ENCODE measurements around the gene SOD3. TPM values are rescaled to one million over a fixed set of nuclear protein-coding genes. Genes with fewer than 3 reads are reported as not detected.

SOD3 gene
- total and polyA plus RNA-seq, 2 donors (not counting 1 experiment from before 2014, with no cell fraction given) = 19.6 to 34.8 TPM

DNA sequence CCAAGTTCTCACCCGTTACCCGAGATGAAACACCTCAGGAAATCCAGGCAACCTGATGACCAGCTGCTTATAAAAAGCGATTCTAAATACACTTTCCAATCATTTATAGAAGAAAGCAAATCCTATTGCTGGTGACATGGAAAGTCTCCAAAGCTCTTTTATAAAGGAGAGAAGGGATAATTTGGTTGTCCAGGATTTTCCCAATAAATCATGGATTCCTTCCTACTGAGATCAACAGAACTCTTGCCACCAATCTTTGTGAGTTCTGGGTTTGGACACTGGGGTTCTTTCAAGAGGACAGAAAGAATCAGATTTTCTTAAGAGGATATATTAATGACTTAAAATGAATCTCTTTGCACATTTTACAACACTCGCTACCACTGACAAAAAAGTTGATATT, 24.7 kb upstream of the SOD3 start:
- H3K4me3 ChIP-seq (replicated peaks in 1 of 4; ENCODE audit: control extremely low read depth in 1 of 4, insufficient read depth in 1 of 4, low read depth in 3 of 4, low read length in 4 of 4) = no peak overlapping the region
- H3K4me2 ChIP-seq (ENCODE audit: extremely low read depth, insufficient read depth, low read length) = no peak overlapping the region
- H4K20me1 ChIP-seq (ENCODE audit: control insufficient read depth, extremely low read depth, insufficient read depth, low read length) = no peaks in the 10 kb centered on the region
- peak overlapping the region; percentile 74 for H3K27ac ChIP-seq (ENCODE audit: insufficient read depth, low read length)
- no peaks in the 10 kb centered on the region for H3K27me3 ChIP-seq (ENCODE audit: control insufficient read depth, insufficient read depth, low read length)
- H3K36me3 ChIP-seq (ENCODE audit: control insufficient read depth, insufficient read depth, low read length) = no peaks in the 10 kb centered on the region
- TF ChIP-seq, protein P1, sequence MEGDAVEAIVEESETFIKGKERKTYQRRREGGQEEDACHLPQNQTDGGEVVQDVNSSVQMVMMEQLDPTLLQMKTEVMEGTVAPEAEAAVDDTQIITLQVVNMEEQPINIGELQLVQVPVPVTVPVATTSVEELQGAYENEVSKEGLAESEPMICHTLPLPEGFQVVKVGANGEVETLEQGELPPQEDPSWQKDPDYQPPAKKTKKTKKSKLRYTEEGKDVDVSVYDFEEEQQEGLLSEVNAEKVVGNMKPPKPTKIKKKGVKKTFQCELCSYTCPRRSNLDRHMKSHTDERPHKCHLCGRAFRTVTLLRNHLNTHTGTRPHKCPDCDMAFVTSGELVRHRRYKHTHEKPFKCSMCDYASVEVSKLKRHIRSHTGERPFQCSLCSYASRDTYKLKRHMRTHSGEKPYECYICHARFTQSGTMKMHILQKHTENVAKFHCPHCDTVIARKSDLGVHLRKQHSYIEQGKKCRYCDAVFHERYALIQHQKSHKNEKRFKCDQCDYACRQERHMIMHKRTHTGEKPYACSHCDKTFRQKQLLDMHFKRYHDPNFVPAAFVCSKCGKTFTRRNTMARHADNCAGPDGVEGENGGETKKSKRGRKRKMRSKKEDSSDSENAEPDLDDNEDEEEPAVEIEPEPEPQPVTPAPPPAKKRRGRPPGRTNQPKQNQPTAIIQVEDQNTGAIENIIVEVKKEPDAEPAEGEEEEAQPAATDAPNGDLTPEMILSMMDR (conservative IDR thresholded peaks at IDR 0.05 in 1 of 2, IDR thresholded peaks at IDR 0.05 in 1 of 2; ENCODE audit: low read depth in 1 of 2, low read length in 2 of 2) = no peak
- TF ChIP-seq EZH2 (IDR thresholded peaks at IDR 0.05; ENCODE audit: low read length, missing control alignments) = no peak
- peak in 1 of 2 donors; percentile 43 for DNase-seq (ENCODE audit: low read depth in 2 of 2)
- H3K9ac ChIP-seq (ENCODE audit: insufficient read depth, low read length) = no peak overlapping the region
- peaks cover 12% of the 10 kb centered on the region for H3K4me1 ChIP-seq (ENCODE audit: control insufficient read depth, extremely low read depth, insufficient read depth, low read length)
- no peak overlapping the region for H2AFZ ChIP-seq (ENCODE audit: low read length)
- no peaks in the 10 kb centered on the region for H3K9me3 ChIP-seq (ENCODE audit: control insufficient read depth, insufficient read depth, low read depth, low read length)
- H3K79me2 ChIP-seq (ENCODE audit: control insufficient read depth, insufficient read depth, low read length) = no peaks in the 10 kb centered on the region

DNA sequence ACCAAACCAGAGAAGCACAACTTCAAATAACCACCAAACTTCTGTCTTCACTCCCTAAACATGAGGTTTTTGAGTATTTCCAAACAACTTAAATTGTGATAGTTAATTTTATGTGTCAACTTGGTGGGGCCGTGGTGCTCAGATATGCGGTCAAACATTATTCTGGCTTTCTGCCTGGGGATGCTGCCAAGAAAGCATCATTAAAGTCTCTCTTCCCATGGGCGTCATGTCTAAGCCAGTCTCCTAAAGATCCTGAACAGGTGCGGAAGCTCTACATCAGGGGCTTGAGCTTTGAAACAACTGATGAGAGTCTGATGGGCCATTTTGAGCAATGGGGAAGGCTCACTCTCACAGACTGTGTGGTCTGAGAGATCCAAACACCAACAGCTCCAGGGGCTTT, 24.1 kb upstream of the SOD3 start:
- Histone ChIP-seq H3K36me3 (ENCODE audit: control insufficient read depth, insufficient read depth, low read length) (no peaks in the 10 kb centered on the region), H3K27me3 (ENCODE audit: control insufficient read depth, insufficient read depth, low read length) (no peaks in the 10 kb centered on the region), H4K20me1 (ENCODE audit: control insufficient read depth, extremely low read depth, insufficient read depth, low read length) (no peaks in the 10 kb centered on the region), H3K9me3 (ENCODE audit: control insufficient read depth, insufficient read depth, low read depth, low read length) (no peaks in the 10 kb centered on the region), H3K4me2 (ENCODE audit: extremely low read depth, insufficient read depth, low read length) (no peak overlapping the region), H3K27ac (ENCODE audit: insufficient read depth, low read length) (no peak overlapping the region), H3K79me2 (ENCODE audit: control insufficient read depth, insufficient read depth, low read length) (no peaks in the 10 kb centered on the region), H2AFZ (ENCODE audit: low read length) (no peak overlapping the region), H3K4me3 (replicated peaks in 1 of 4; ENCODE audit: control extremely low read depth in 1 of 4, insufficient read depth in 1 of 4, low read depth in 3 of 4, low read length in 4 of 4) (no peak overlapping the region), H3K9ac (ENCODE audit: insufficient read depth, low read length) (no peak overlapping the region), H3K4me1 (ENCODE audit: control insufficient read depth, extremely low read depth, insufficient read depth, low read length) (peaks cover 10% of the 10 kb centered on the region)
- peak; percentile 60 to 76 for DNase-seq (ENCODE audit: low read depth in 2 of 2)
- no peak for TF ChIP-seq EZH2 (IDR thresholded peaks at IDR 0.05; ENCODE audit: low read length, missing control alignments)
- TF ChIP-seq, protein P1 (conservative IDR thresholded peaks at IDR 0.05 in 1 of 2, IDR thresholded peaks at IDR 0.05 in 1 of 2; ENCODE audit: low read depth in 1 of 2, low read length in 2 of 2) = no peak

DNA sequence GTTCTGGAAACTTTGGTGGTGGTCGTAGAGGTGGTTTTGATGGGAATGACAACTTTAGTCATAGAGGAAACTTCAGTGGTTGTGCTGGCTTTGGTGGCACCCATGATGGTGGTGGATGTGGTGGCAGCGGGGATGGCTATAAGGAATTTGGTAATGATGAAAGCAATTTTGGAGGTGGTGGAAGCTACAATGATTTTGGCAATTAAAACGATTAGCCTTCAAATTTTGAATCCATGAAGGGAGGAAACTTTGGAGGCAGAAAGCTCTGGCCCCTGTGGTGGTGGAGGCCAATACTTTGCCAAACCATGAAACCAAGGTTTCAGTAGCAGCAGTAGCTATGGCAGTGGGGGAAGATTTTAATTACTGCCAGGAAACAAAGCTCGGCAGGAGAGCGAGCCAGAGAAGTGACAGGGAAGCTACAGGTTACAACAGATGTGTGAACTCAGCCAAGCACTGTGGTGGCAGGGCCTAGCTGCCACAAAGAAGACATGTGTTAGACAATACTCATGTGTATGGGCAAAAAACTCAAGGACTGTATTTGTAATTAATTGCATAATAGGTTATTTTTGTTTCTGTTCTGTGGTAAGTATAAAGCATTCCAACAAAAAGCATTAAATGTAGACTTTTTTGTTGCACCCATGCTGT, 23.2 kb upstream of the SOD3 start:
- no peaks in the 10 kb centered on the region for H3K36me3 ChIP-seq (ENCODE audit: control insufficient read depth, insufficient read depth, low read length)
- no peak overlapping the region for H3K27ac ChIP-seq (ENCODE audit: insufficient read depth, low read length)
- peaks cover 11% of the 10 kb centered on the region for H3K4me1 ChIP-seq (ENCODE audit: control insufficient read depth, extremely low read depth, insufficient read depth, low read length)
- H3K4me3 ChIP-seq (replicated peaks in 1 of 4; ENCODE audit: control extremely low read depth in 1 of 4, insufficient read depth in 1 of 4, low read depth in 3 of 4, low read length in 4 of 4) = no peak overlapping the region
- no peak for DNase-seq (ENCODE audit: low read depth in 2 of 2)
- no peak overlapping the region for H3K4me2 ChIP-seq (ENCODE audit: extremely low read depth, insufficient read depth, low read length)
- TF ChIP-seq EZH2 (IDR thresholded peaks at IDR 0.05; ENCODE audit: low read length, missing control alignments) = no peak
- TF ChIP-seq, protein P1 (conservative IDR thresholded peaks at IDR 0.05 in 1 of 2, IDR thresholded peaks at IDR 0.05 in 1 of 2; ENCODE audit: low read depth in 1 of 2, low read length in 2 of 2) = no peak
- no peaks in the 10 kb centered on the region for H4K20me1 ChIP-seq (ENCODE audit: control insufficient read depth, extremely low read depth, insufficient read depth, low read length)
- no peak overlapping the region for H3K9ac ChIP-seq (ENCODE audit: insufficient read depth, low read length)
- H3K27me3 ChIP-seq (ENCODE audit: control insufficient read depth, insufficient read depth, low read length) = no peaks in the 10 kb centered on the region
- no peaks in the 10 kb centered on the region for H3K79me2 ChIP-seq (ENCODE audit: control insufficient read depth, insufficient read depth, low read length)
- no peak overlapping the region for H2AFZ ChIP-seq (ENCODE audit: low read length)
- H3K9me3 ChIP-seq (ENCODE audit: control insufficient read depth, insufficient read depth, low read depth, low read length) = no peaks in the 10 kb centered on the region
